Bone marrow (tissue), 2 donors: ENCODE data around the gene SLC5A2.
A peak's percentile ranks its signal among the peaks of the same experiment; 100 is the strongest.
"Not testable (repeated sequence)": the region's sequence is repeated elsewhere in the genome, so short reads cannot be mapped to it uniquely, and the experiment has no call there.

Experiments
- DNase-seq, 2 donors: peaks; one replicate each; lab custom pipeline; 2025; lab: John Stamatoyannopoulos, UW

The SLC5A2 gene

DNA sequence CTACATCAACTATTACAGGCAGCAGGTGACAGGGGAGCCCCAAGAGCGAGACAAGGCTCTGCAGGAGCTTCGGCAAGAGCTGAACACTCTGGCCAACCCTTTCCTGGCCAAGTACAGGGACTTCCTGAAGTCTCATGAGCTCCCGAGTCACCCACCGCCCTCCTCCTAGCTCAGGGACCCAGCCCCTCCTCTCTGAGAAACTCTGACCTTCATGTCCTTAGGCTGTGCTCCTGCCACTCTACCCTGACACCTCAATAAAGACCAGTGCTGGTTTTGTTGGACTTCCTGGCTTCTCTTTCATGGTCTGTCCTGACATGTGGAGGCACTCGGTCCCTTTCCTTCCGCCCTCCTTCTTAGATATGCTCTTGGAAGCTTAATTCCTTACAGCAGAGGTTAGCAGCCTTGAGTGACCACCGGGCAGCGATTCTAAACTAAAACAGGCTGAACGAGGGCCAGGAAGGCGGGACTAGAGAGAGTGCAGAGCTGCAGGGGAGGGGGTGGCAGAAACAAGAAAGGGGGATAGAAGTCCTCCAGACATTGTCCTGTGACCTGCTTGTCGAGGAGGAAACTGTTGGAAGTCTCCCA is 45.7 kb downstream of the SLC5A2 start:
- no peak for DNase-seq

DNA sequence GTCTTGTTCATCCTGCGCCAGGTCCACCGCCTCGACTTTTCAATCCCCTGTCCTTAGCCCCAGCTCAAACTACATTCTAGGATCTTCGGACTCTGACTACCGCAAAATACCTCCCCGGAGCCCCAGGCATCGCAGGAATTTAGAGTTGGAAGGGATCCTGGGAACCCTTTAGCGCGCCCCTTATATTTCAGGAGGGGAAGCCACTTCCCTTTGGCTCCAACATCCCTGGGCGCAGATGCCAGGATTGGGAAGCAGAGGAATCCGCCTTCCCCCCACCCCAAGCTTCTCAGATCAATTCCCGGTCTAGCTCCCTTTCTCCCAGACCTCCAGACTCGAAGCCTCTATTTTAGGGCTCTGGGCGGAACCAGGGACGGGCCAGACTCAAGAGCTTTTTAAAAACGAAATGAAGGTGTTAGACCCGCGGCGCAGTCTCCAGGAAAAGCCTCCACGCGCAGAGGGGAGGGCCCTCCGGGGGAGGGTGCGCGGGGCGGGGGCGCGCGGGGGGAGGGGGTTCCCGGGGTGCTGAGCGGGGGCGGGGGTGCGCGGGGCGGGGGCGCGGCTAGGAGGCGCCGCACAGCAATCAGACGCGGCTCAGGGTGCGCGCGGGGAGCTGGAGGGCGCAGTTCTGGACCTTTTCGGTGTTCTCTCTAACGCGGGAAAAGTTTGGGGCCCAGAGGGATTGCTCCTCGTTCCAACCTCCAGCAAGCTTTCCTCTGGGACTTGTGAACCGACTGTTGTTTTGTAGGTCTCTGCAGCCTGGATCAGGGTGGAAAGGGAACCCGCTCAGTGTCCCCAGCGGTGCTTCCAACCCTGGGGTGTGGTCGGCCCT is 46.4 kb downstream of the SLC5A2 start:
- DNase-seq: no peak

DNA sequence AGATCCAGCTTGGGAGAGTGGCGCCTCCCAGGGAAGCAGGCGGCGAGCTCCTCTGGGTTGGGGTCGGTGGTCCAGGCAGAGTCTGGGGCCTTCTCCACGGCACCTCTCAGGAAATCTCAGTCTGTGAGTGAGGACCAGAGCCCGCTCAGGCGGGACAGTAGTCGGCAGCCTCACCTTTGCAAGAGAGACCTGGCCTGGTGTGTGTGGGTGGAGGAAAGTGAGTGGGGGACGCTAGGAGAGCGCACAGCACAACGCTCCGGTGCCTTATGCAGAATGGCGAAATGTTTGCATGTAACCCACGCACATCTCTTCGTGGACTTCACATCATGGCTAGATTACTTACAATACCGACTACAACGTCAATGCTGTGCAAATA is 47.0 kb downstream of the SLC5A2 start:
- DNase-seq: no peak

DNA sequence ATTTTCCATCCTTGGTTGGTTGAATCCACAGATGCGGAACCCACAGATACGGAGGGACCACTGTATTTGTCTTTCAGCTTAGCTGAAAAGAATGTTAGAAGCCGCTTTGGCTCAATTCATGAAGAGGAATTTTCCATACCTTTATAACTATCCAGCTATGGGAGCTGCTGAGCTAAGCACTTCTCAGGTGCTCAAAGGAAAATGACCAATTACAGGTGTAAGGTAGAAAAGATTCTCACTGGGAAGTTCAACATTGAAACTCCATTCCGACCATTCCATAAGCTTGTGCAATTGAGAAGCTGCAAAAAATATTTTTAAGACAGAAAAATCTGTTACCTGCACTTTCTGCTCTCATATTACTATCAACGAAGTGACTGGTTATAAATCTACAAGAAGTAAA is 47.5 kb downstream of the SLC5A2 start:
- DNase-seq: no peak

DNA sequence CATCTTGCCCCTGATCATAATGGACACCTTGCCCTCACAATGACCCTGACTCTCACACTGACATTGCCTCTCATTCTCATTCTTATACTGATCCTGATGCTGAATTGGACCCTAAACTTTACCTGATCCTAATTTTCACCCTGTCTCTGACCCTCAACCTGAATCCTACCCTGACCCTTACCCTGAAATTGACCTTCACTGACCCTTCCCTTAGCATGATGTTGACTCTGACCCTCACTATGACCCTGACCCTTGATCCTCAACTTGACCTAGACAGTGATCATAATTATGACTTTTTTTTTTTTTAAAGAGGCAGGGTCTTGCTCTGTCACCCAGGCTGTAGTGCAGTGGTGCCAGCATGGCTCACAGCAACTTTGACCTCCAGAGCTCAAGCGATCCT is 48.2 kb downstream of the SLC5A2 start:
- no peak for DNase-seq

DNA sequence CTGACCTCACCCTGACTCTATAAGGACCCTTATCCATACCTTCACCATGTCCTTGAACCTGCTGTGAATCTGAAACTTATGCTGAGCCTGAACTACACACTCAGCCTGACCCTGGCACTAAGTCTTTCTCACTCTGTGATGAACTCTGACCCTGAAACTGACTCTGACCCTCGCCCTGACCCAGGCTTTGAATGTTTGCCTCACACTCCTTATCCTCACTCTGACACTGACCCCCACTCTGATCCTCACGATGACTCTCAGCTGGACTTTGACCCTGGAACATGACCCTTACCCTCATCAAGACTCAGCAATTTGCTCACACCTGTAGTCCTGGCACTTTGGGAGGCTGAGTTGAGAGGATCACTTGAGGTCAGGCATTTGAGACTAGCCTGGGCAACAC is 49.2 kb downstream of the SLC5A2 start:
- DNase-seq: no peak

DNA sequence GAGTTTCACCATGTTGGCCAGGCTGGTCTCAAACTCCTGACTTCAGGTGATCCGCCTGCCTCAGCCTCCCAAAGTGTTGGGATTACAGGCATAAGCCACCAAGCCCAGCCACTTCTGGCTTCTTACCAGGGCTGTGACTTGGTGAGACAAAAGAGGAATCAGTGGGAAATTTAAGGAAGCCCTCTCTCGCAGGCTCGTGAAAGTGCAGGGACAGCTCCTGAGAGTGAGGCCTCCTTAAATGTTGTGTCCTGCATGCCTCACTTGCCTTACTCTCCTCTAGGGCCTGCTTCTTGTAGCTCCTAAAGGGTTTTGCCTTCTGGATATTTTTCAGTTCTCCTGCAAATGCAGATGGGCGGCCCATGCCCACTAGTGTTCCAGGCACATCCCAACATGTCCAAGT is 50.0 kb downstream of the SLC5A2 start:
- DNase-seq: no peak

DNA sequence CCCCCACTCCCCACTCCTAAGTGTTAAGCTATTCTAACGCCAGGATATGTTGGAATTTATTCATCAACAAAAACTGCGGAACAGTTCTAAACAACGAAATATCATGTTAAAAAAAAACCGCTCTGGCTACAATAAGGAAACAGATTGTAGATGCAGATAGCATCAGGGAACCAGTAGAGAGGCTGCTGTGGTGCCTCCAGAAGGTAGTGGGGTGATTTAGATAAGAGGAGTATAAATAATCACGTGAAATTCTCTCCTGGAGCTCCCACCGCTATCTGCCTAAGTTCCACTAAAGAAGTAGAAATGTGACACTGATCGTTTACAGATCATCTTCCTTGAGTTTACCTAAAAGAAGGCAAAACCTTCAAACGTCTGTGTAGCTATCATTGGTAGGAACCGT is 52.8 kb downstream of the SLC5A2 start:
- peak in 1 of 2 donors; percentile 76 for DNase-seq

DNA sequence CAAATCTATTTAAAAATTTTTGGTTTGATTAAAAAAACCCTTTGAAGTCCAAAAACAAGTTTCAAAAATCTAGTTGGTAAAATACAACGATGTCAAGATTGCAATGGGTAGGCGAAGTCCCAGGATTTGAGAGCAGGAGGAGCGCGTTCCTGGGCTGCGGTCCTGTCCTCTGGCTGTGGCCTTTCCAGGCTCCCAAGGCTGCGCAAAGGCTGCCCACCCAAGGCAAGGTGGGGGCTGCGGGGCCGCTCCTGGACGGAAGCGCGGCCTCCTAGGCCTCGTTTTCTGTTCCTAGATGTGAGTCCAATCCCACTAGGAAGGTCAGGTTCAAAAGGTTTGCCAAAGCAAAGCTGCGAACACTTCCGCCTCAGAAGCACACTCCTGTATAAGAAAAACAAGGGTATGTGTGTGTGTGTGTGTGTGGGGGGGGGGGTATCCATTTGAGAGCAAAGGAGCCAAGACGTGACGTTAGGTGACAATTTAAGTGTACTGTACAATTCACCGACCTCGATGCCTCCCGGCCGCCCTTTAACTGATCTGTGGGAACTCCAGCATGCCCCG is 54.0 kb downstream of the SLC5A2 start:
- no peak for DNase-seq

DNA sequence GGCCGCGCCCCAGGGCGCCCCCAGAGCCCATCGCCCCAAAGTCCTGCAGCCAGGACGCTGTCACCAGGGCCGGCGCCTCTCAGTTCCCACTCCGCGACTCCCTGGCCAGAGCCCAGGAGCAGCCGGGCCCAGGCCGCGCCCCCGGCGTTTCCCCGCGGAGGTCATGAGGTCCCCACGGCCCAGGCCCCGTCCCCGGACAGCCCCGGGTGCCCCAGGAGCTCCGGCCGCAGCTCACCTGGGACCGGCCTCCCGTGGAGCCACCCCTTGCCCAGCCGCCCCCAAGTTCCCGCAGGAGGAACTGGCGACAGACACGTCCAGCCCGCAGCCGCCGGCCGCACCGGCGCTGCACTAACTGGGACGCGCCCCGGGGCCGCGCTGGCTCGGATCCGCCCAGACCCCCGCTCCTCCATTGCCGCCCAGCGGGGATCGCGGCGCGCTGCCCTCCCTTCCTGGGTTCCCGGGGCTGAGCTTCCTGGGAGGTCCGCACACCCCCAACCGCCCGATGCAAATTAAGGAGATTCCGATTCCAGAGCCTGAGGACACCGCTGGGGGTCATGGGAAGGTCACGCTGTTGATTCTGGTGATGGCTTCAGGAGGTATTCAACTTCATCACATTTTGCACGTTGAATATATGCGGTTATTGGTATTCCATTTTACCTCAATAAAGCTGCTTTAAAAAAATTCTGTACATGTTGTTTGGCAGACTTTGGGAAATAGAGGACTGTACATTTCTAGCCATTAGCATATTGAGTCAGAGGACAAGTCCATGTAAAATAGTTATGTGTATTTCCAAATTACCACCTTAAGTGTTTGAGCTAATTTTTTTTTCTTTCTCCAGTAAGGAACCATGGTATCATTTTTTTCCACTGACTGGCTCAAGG is 54.7 kb downstream of the SLC5A2 start:
- DNase-seq: no peak

DNA sequence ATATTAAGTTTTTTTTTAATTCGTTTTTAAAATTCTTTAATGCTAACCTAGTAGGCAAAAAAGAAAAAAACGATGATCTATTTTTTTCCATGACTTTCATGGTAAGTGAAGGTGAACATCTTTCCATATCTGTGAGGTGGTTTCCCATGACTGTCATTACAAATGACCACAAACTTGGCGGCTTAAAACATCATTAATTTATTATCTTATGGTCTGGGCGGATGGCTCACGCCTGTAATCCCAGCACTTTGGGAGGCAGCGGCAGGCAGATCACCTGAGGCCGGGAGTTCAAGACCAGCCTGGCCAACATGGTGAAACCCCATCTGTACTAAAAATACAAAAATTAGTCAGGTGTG is 55.3 kb downstream of the SLC5A2 start:
- DNase-seq: not testable (repeated sequence)

DNA sequence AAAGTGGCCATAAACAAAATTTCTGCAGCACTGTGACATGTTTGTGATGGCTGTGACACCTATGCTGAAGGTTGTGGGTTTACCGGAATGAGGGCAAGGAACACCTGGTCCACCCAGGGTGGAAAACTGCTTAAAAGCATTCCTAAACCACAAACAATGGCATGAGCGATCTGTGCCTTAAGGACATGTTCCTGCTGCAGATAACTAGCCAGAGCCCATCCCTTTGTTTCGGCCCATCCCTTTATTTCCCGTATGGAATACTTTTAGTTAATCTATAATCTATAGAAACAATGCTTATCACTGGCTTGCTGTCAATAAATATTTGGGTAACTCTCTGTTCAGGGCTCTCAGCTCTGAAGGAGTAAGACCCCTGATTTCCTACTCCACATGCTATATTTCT is 56.8 kb downstream of the SLC5A2 start:
- DNase-seq: not testable (repeated sequence)
